Trophoblast cell (in vitro differentiated cells and primary cell): ENCODE measurements around the gene TCIRG1.
A peak's percentile ranks its signal among the peaks of the same experiment; 100 is the strongest.

Source experiments
- DNase-seq, 2 donors: peaks; one replicate each; pipeline ENCODE4 v3.0.0-alpha.2; 2016
- H2AFZ ChIP-seq: 2 replicates; pipeline ENCODE4 v1.6.1; 2013; ENCODE audit warnings: low read length, moderate library complexity, mild to moderate bottlenecking; ENCODE audit not compliant: insufficient read depth, poor library complexity
- H2AK5ac ChIP-seq: 2 replicates; pipeline ENCODE4 v1.6.1; 2013; ENCODE audit warnings: mild to moderate bottlenecking, low read length
- H2BK120ac ChIP-seq: 2 replicates; pipeline ENCODE4 v1.6.1; 2013; ENCODE audit warnings: low read length, mild to moderate bottlenecking, moderate library complexity; ENCODE audit not compliant: insufficient read depth, poor library complexity
- H2BK12ac ChIP-seq: 2 replicates; pipeline ENCODE4 v1.6.1; 2013; ENCODE audit warnings: mild to moderate bottlenecking, low read length, moderate library complexity
- H2BK5ac ChIP-seq: 2 replicates; pipeline ENCODE4 v1.6.1; 2013; ENCODE audit warnings: low read length, low read depth, moderate library complexity, mild to moderate bottlenecking; ENCODE audit not compliant: poor library complexity
- H3K14ac ChIP-seq: 2 replicates; pipeline ENCODE4 v1.6.1; 2013; ENCODE audit warnings: mild to moderate bottlenecking, low read length
- H3K18ac ChIP-seq: 2 replicates; pipeline ENCODE4 v1.6.1; 2013; ENCODE audit warnings: mild to moderate bottlenecking, low read length
- H3K23ac ChIP-seq: 2 replicates; pipeline ENCODE4 v1.6.1; 2013; ENCODE audit warnings: low read length
- H3K27ac ChIP-seq: 2 replicates; pipeline ENCODE4 v1.5.1; 2013; ENCODE audit warnings: low read depth, mild to moderate bottlenecking, inconsistent platforms, low read length, moderate library complexity
- H3K27me3 ChIP-seq: 2 replicates; pipeline ENCODE4 v1.6.1; 2013; ENCODE audit warnings: inconsistent platforms, mild to moderate bottlenecking, low read length, moderate library complexity; ENCODE audit not compliant: insufficient read depth
- H3K36me3 ChIP-seq, 2 experiments: 1 replicate in 1 of 2; 2 replicates in 1 of 2; pipeline ENCODE4 v1.6.1; 2013; ENCODE audit warnings: low read length in 2 of 2, mild to moderate bottlenecking in 2 of 2, moderate library complexity in 1 of 2; ENCODE audit not compliant: insufficient read depth in 2 of 2, control insufficient read depth in 1 of 2
- H3K4ac ChIP-seq: 2 replicates; pipeline ENCODE4 v1.6.1; 2013; ENCODE audit warnings: low read depth, mild to moderate bottlenecking, low read length, moderate library complexity
- H3K4me1 ChIP-seq, 2 experiments: 1 replicate in 1 of 2; 2 replicates in 1 of 2; pipeline ENCODE4 v1.6.1; 2013; ENCODE audit warnings: low read length in 2 of 2, mild to moderate bottlenecking in 2 of 2, moderate library complexity in 1 of 2; ENCODE audit not compliant: insufficient read depth in 2 of 2, control insufficient read depth in 1 of 2
- H3K4me2 ChIP-seq: 2 replicates; pipeline ENCODE4 v1.6.1; 2013; ENCODE audit warnings: inconsistent platforms, mild to moderate bottlenecking, low read length, moderate library complexity
- H3K4me3 ChIP-seq: 2 replicates; pipeline ENCODE4 v1.5.1; 2013; ENCODE audit warnings: mild to moderate bottlenecking, low read depth, low read length, inconsistent platforms
- H3K79me1 ChIP-seq: one replicate; pipeline ENCODE4 v1.6.1; 2013; ENCODE audit warnings: low read length
- H3K79me2 ChIP-seq: 2 replicates; pipeline ENCODE4 v1.6.1; 2013; ENCODE audit warnings: low read length, mild to moderate bottlenecking; ENCODE audit not compliant: control insufficient read depth, insufficient read depth, poor library complexity
- H3K9ac ChIP-seq: 2 replicates; pipeline ENCODE4 v1.6.1; 2013; ENCODE audit warnings: mild to moderate bottlenecking, low read length
- H3K9me3 ChIP-seq: 2 replicates; pipeline ENCODE4 v1.6.1; 2013; ENCODE audit warnings: low read depth, mild to moderate bottlenecking, control low read depth, inconsistent platforms, low read length; ENCODE audit not compliant: insufficient read depth
- H4K12ac ChIP-seq: 2 replicates; pipeline ENCODE4 v1.6.1; 2013; ENCODE audit warnings: low read depth, mild to moderate bottlenecking, low read length, moderate library complexity
- H4K8ac ChIP-seq: 2 replicates; pipeline ENCODE4 v1.6.1; 2013; ENCODE audit warnings: low read depth, mild to moderate bottlenecking, low read length, moderate library complexity
- H4K91ac ChIP-seq: one replicate; pipeline ENCODE4 v1.6.1; 2013; ENCODE audit warnings: low read depth, mild to moderate bottlenecking, low read length, moderate library complexity
- WGBS: extraction: QIAGEN DNeasy Blood & Tissue Kit; methylation state at CpG from one replicate; pipeline ENCODE4 v1.1.7; 2013; ENCODE audit warnings: missing lambda C conversion rate; ENCODE audit not compliant: insufficient read length, insufficient coverage; ENCODE audit errors: extremely low coverage; 5-methylcytosine and 5-hydroxymethylcytosine counted together

Gene TCIRG1

DNA sequence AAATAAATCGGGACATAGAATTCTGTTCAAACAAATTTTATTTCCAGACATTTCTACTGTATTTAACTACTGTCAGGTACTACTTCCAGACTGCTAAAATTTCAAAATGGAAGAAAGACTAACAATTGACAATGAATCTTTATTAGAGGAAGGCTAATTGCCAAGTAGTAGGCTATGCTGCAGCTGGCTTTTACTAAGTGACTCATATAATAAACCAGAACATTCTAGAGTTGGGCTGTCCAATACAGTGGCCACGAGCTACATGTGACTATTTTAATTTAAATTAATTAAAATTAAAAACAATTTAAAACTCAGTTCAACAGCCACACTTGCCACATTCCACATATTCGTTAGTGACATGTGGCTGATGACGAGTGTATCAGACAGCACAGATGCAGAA, 54.7 kb downstream of the TCIRG1 start:
- no peak overlapping the region for H3K23ac ChIP-seq
- H3K4me3 ChIP-seq: no peak overlapping the region
- H2BK5ac ChIP-seq: no peak overlapping the region
- peaks cover 4 to 5% of the 10 kb centered on the region in 2 experiments for H3K36me3 ChIP-seq
- DNase-seq: no peak
- H4K12ac ChIP-seq: no peak overlapping the region
- H3K9ac ChIP-seq: no peak overlapping the region
- H3K18ac ChIP-seq: no peak overlapping the region
- no peaks in the 10 kb centered on the region for H3K79me1 ChIP-seq
- H3K4me2 ChIP-seq: no peak overlapping the region
- H3K27ac ChIP-seq: no peak overlapping the region
- no peak overlapping the region for H3K14ac ChIP-seq
- H3K27me3 ChIP-seq: no peaks in the 10 kb centered on the region
- no peaks in the 10 kb centered on the region for H3K9me3 ChIP-seq
- no CpG with 5 or more reads among the region's 4 CpGs for WGBS
- H2AK5ac ChIP-seq: no peak overlapping the region
- no peaks in the 10 kb centered on the region for H3K4me1 ChIP-seq
- H2BK120ac ChIP-seq: no peak overlapping the region
- H2AFZ ChIP-seq: no peak overlapping the region
- H3K4ac ChIP-seq: no peak overlapping the region
- no peaks in the 10 kb centered on the region for H3K79me2 ChIP-seq
- H4K8ac ChIP-seq: no peak overlapping the region
- H4K91ac ChIP-seq: no peak overlapping the region
- no peak overlapping the region for H2BK12ac ChIP-seq

DNA sequence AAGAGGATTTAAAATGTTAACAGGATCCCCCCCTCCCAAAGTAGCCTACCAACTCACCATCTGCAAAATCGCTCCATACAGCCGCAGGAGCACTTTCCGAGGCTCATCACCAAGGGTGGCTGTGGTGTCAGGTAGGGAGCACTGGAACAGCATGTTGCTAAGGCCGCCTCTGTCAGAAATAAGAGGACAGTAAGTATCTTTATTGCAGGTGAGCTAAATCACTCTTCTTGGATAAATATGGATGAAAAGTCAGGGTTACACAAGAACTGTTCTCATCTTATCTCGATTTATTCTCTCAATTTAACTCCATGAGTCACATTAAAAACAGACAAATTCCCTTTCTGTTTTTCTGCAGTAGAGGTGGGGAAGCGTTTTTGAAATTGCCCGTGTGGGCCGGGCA, 58.1 kb downstream of the TCIRG1 start:
- Histone ChIP-seq H3K4me1 (peaks cover 0 to 5% of the 10 kb centered on the region in 2 experiments), H4K8ac (no peak overlapping the region), H4K12ac (no peak overlapping the region), H2AFZ (no peak overlapping the region), H3K9me3 (no peaks in the 10 kb centered on the region), H3K9ac (no peak overlapping the region), H3K23ac (no peak overlapping the region), H2BK5ac (no peak overlapping the region), H3K79me1 (no peaks in the 10 kb centered on the region), H3K4me3 (no peak overlapping the region), H3K79me2 (no peaks in the 10 kb centered on the region), H2BK120ac (no peak overlapping the region), H3K4me2 (no peak overlapping the region), H3K18ac (no peak overlapping the region), H3K27ac (no peak overlapping the region), H3K27me3 (no peaks in the 10 kb centered on the region), H3K4ac (no peak overlapping the region), H3K14ac (no peak overlapping the region), H2BK12ac (no peak overlapping the region), H2AK5ac (no peak overlapping the region), H4K91ac (no peak overlapping the region), H3K36me3 (peaks cover 2 to 4% of the 10 kb centered on the region in 2 experiments)
- DNase-seq: no peak
- no CpG with 5 or more reads among the region's 8 CpGs for WGBS

DNA sequence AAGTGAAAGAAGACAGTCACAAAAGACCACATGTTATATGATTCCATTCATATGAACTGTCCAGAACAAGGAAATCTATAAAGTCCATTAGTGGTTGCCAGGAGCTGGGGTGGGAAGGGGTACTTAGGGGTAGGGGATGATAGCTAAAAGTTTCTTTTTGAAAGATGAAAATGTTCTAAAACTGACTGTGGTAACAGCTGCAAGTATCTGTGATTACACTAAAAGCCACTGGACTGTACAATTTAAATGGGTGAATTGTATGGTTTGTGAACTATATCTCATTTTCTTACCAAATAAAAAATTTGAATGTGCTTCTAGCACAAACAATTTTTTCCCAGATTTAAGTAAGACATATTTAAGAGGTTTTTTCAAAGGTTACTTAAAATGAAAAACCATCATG, 60.2 kb downstream of the TCIRG1 start:
- Histone ChIP-seq H3K23ac (no peak overlapping the region), H3K79me1 (no peaks in the 10 kb centered on the region), H2AFZ (no peak overlapping the region), H3K79me2 (peaks cover 3% of the 10 kb centered on the region), H3K36me3 (peaks cover 2 to 4% of the 10 kb centered on the region in 2 experiments), H3K4ac (no peak overlapping the region), H3K27ac (no peak overlapping the region), H3K9me3 (no peaks in the 10 kb centered on the region), H2BK5ac (no peak overlapping the region), H2BK120ac (no peak overlapping the region), H3K4me3 (no peak overlapping the region), H2AK5ac (no peak overlapping the region), H4K12ac (no peak overlapping the region), H3K4me2 (no peak overlapping the region), H2BK12ac (no peak overlapping the region), H3K9ac (no peak overlapping the region), H3K27me3 (no peaks in the 10 kb centered on the region), H3K4me1 (peaks cover 0 to 5% of the 10 kb centered on the region in 2 experiments), H4K91ac (no peak overlapping the region), H3K18ac (no peak overlapping the region), H3K14ac (no peak overlapping the region), H4K8ac (no peak overlapping the region)
- DNase-seq: no peak

DNA sequence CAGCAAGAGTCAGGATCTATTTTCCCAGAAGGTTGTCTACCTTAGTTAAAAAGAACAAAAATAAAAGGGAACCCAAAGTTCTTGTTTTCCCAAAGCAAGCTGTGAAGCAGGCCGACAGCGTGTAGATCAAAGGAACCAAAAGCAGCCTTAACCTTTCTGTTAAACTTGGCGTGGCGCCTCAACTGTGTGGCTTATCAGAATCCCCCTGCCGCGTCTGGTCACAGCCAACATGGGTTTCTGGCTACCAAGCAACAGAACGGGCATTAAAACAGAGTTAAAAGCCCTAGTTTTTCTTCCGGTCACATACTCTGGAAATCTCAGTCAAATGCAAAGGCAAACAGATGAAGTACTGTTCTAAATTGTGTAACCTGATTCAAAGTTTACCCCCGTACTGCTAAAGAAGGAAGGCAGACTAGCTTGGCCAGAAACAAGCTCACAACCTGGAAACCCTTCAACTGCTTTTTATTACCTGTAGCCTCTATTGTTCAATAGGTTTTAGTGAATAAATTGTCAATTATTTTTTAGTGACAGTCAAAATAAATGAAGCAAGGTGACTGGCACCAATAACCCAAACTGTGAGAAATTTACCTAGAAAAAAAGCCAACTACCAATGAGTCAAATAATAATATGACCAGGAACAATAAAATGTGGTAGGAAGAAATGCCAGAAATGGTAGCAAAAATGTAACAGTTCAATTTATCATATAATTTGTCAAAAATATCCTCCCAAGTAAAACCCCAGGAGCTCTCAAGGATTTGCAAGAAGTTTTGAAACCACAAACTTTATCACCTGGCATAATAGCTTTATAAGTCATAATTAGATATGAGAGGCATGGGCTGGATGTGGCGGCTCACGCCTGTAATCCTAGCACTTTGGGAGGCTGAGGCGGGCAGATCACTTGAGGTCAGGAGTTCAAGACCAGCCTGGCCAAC, 60.9 kb downstream of the TCIRG1 start:
- peaks cover 0 to 2% of the 10 kb centered on the region in 2 experiments for H3K36me3 ChIP-seq
- no peak overlapping the region for H2BK120ac ChIP-seq
- no peak overlapping the region for H2BK12ac ChIP-seq
- no peak overlapping the region for H3K23ac ChIP-seq
- H3K9ac ChIP-seq: peak overlapping the region; percentile 58
- H4K8ac ChIP-seq: no peak overlapping the region
- H4K12ac ChIP-seq: no peak overlapping the region
- H3K9me3 ChIP-seq: no peaks in the 10 kb centered on the region
- no peak overlapping the region for H3K18ac ChIP-seq
- DNase-seq: no peak
- no peak overlapping the region for H2BK5ac ChIP-seq
- H3K79me1 ChIP-seq: no peaks in the 10 kb centered on the region
- no peak overlapping the region for H3K14ac ChIP-seq
- H3K27ac ChIP-seq: no peak overlapping the region
- no peak overlapping the region for H2AK5ac ChIP-seq
- H3K4ac ChIP-seq: peak overlapping the region; percentile 8
- H2AFZ ChIP-seq: no peak overlapping the region
- no CpG with 5 or more reads among the region's 12 CpGs for WGBS
- H3K4me3 ChIP-seq: no peak overlapping the region
- H3K27me3 ChIP-seq: no peaks in the 10 kb centered on the region
- no peak overlapping the region for H3K4me2 ChIP-seq
- no peak overlapping the region for H4K91ac ChIP-seq
- peaks cover 3% of the 10 kb centered on the region for H3K79me2 ChIP-seq
- peaks cover 0 to 5% of the 10 kb centered on the region in 2 experiments for H3K4me1 ChIP-seq
